ENCODE results near the gene ZNF48.
A peak's percentile ranks its signal among the peaks of the same experiment; 100 is the strongest.

The ZNF48 gene

DNA sequence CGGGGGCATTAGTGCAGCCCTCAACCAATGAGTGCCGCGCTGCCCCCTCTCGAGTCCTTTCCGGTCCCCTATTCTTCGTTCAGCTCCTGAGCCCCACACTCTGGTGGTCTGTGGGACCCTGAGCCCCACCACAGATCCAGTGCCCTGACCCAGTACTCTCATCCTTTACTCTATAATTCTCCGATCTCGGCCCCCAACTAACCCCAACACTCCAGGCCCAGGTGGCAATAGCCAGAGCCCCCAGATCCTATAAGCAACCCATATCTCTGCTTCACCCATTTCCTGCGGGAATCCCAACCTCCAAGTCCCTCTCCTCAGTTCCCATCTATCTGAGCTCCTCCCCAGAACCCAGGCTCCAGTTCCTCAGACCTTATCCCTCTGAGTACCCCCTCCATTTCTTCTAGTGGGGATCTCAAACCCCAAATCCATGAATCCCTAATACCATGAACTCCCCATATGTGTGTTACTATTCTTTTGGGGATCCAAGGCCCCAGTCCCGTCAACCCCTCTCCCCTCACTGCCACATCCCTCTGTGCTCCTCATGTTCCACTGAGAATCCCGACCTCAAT is 23.9 kb upstream of the ZNF48 start:
- H4K8ac ChIP-seq (ENCODE audit: low read length): peak overlapping the region; percentile 88
- peak overlapping the region; percentile 53 to 85 for H3K18ac ChIP-seq (ENCODE audit: low read depth in 1 of 2, low read length in 2 of 2)
- peak overlapping the region; percentile 66 for H2AFZ ChIP-seq (ENCODE audit: low read depth, low read length)
- H2BK5ac ChIP-seq (ENCODE audit: low read depth, low read length, poor library complexity, severe bottlenecking): peak overlapping the region; percentile 69
- no peak overlapping the region for H3K23ac ChIP-seq (ENCODE audit: low read length in 2 of 2)
- peak overlapping the region; percentile 91 for H3K4me2 ChIP-seq (ENCODE audit: low read length, poor library complexity, severe bottlenecking)
- H2BK120ac ChIP-seq (ENCODE audit: low read depth, low read length): peak overlapping the region; percentile 0
- H3K79me1 ChIP-seq (replicated peaks; ENCODE audit: low read length, poor library complexity, severe bottlenecking): no peaks in the 10 kb centered on the region
- DNase-seq: no peak
- H4K91ac ChIP-seq (ENCODE audit: low read length): no peak overlapping the region
- H3K36me3 ChIP-seq (ENCODE audit: control insufficient read depth in 1 of 2, insufficient read depth in 2 of 2, low read depth in 1 of 2, low read length in 2 of 2): peaks cover 4 to 6% of the 10 kb centered on the region in 2 experiments
- H2AK5ac ChIP-seq (ENCODE audit: low read length, severe bottlenecking): peak overlapping the region; percentile 65
- H3K9me3 ChIP-seq (ENCODE audit: control insufficient read depth, low read length): no peaks in the 10 kb centered on the region
- peaks cover 22% of the 10 kb centered on the region for H3K4me1 ChIP-seq (ENCODE audit: control insufficient read depth, insufficient read depth, low read depth, low read length)
- no peaks in the 10 kb centered on the region for H3K27me3 ChIP-seq (ENCODE audit: control insufficient read depth in 1 of 2, insufficient read depth in 1 of 2, low read length in 2 of 2)
- H2BK15ac ChIP-seq (ENCODE audit: low read depth, poor library complexity, severe bottlenecking): no peak overlapping the region
- peak overlapping the region; percentile 24 to 31 for H2BK12ac ChIP-seq (ENCODE audit: low read length in 2 of 2)
- peak overlapping the region; percentile 47 to 80 for H3K4me3 ChIP-seq (ENCODE audit: insufficient read depth in 1 of 2, low read depth in 1 of 2, low read length in 2 of 2)
- peak overlapping the region; percentile 83 for H3K27ac ChIP-seq (ENCODE audit: low read length, poor library complexity, severe bottlenecking)
- peak overlapping the region in 1 of 2 experiments; percentile 76 for H3K14ac ChIP-seq (ENCODE audit: low read length in 2 of 2)
- H3K4ac ChIP-seq (ENCODE audit: low read depth in 1 of 2, low read length in 2 of 2): peak overlapping the region; percentile 77 to 83
- peak overlapping the region; percentile 83 for H3K9ac ChIP-seq (ENCODE audit: low read length)
- WGBS: 26% methylated on average over 11 of the region's 11 CpGs

DNA sequence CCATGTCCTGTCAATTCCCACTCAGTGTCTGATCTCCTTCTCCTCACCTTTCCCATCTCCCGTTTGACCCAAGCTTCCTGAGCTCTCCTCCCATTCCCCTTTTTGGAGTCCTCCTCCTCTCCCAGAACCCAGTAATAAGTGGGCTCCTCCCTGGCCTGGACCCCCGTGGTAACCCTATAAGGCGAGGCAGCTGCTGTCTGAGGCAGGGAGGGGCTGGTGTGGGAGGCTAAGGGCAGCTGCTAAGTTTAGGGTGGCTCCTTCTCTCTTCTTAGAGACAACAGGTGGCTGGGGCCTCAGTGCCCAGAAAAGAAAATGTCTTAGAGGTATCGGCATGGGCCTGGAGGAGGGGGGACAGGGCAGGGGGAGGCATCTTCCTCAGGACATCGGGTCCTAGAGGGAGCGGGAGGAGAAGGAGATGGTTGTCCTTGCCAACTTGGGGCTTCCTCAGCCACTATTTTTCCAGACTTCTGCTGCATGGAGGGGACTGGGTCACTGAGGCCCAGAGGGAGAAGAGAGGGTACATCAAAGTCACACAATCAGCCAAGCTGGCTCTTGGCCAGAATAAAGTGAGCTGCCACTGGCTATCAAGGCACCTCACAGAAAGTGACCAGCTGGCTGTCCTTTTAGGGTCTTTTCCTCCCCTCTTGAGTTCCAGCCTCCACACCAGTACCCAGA is 23.0 kb upstream of the ZNF48 start:
- Histone ChIP-seq H2BK120ac (ENCODE audit: low read depth, low read length) (no peak overlapping the region), H3K4me1 (ENCODE audit: control insufficient read depth, insufficient read depth, low read depth, low read length) (peaks cover 20% of the 10 kb centered on the region), H3K36me3 (ENCODE audit: control insufficient read depth in 1 of 2, insufficient read depth in 2 of 2, low read depth in 1 of 2, low read length in 2 of 2) (peaks cover 0 to 4% of the 10 kb centered on the region in 2 experiments), H3K9me3 (ENCODE audit: control insufficient read depth, low read length) (no peaks in the 10 kb centered on the region), H3K79me1 (replicated peaks; ENCODE audit: low read length, poor library complexity, severe bottlenecking) (peaks cover 3% of the 10 kb centered on the region), H2BK15ac (ENCODE audit: low read depth, poor library complexity, severe bottlenecking) (peak overlapping the region; percentile 82), H2BK12ac (ENCODE audit: low read length in 2 of 2) (peak overlapping the region; percentile 31 to 80), H3K4me2 (ENCODE audit: low read length, poor library complexity, severe bottlenecking) (no peak overlapping the region), H3K14ac (ENCODE audit: low read length in 2 of 2) (peak overlapping the region in 1 of 2 experiments; percentile 58), H3K27ac (ENCODE audit: low read length, poor library complexity, severe bottlenecking) (no peak overlapping the region), H3K4ac (ENCODE audit: low read depth in 1 of 2, low read length in 2 of 2) (peak overlapping the region in 1 of 2 experiments; percentile 67), H3K18ac (ENCODE audit: low read depth in 1 of 2, low read length in 2 of 2) (no peak overlapping the region), H2AK5ac (ENCODE audit: low read length, severe bottlenecking) (peak overlapping the region; percentile 69), H4K91ac (ENCODE audit: low read length) (peak overlapping the region; percentile 30), H2BK5ac (ENCODE audit: low read depth, low read length, poor library complexity, severe bottlenecking) (no peak overlapping the region), H3K27me3 (ENCODE audit: control insufficient read depth in 1 of 2, insufficient read depth in 1 of 2, low read length in 2 of 2) (no peaks in the 10 kb centered on the region), H3K23ac (ENCODE audit: low read length in 2 of 2) (no peak overlapping the region), H3K9ac (ENCODE audit: low read length) (no peak overlapping the region), H3K4me3 (ENCODE audit: insufficient read depth in 1 of 2, low read depth in 1 of 2, low read length in 2 of 2) (no peak overlapping the region), H4K8ac (ENCODE audit: low read length) (peak overlapping the region; percentile 53), H2AFZ (ENCODE audit: low read depth, low read length) (no peak overlapping the region)
- DNase-seq: no peak
- WGBS: 91% methylated on average over 6 of the region's 6 CpGs

DNA sequence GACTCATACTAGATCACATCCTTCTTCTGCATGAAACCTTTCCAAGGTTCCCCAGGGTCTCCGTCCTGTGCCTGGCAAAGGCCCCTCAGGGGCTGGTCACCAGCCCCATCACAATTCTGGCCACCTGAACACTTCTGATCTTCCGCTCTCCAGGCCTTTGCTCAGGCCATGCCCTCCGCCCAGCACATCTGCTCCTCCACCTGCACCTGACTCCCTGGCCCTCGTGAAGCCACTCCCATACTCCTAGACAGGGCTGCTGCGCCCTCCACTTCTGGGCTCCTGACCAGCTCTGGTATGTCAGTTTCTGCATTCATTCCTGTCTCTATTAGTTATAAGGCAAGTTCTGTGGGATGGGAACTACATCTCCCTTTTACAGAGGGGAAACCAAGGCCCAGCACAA is 22.5 kb upstream of the ZNF48 start:
- Histone ChIP-seq H3K4ac (ENCODE audit: low read depth in 1 of 2, low read length in 2 of 2) (no peak overlapping the region), H3K9me3 (ENCODE audit: control insufficient read depth, low read length) (no peaks in the 10 kb centered on the region), H4K8ac (ENCODE audit: low read length) (no peak overlapping the region), H3K79me1 (replicated peaks; ENCODE audit: low read length, poor library complexity, severe bottlenecking) (peaks cover 3% of the 10 kb centered on the region), H3K23ac (ENCODE audit: low read length in 2 of 2) (no peak overlapping the region), H2BK12ac (ENCODE audit: low read length in 2 of 2) (no peak overlapping the region), H3K9ac (ENCODE audit: low read length) (no peak overlapping the region), H3K4me3 (ENCODE audit: insufficient read depth in 1 of 2, low read depth in 1 of 2, low read length in 2 of 2) (no peak overlapping the region), H3K14ac (ENCODE audit: low read length in 2 of 2) (no peak overlapping the region), H2BK15ac (ENCODE audit: low read depth, poor library complexity, severe bottlenecking) (no peak overlapping the region), H3K36me3 (ENCODE audit: control insufficient read depth in 1 of 2, insufficient read depth in 2 of 2, low read depth in 1 of 2, low read length in 2 of 2) (peaks cover 0 to 4% of the 10 kb centered on the region in 2 experiments), H3K18ac (ENCODE audit: low read depth in 1 of 2, low read length in 2 of 2) (no peak overlapping the region), H3K4me2 (ENCODE audit: low read length, poor library complexity, severe bottlenecking) (no peak overlapping the region), H2AK5ac (ENCODE audit: low read length, severe bottlenecking) (no peak overlapping the region), H2BK120ac (ENCODE audit: low read depth, low read length) (no peak overlapping the region), H3K4me1 (ENCODE audit: control insufficient read depth, insufficient read depth, low read depth, low read length) (peaks cover 21% of the 10 kb centered on the region), H3K27ac (ENCODE audit: low read length, poor library complexity, severe bottlenecking) (no peak overlapping the region), H3K27me3 (ENCODE audit: control insufficient read depth in 1 of 2, insufficient read depth in 1 of 2, low read length in 2 of 2) (no peaks in the 10 kb centered on the region), H4K91ac (ENCODE audit: low read length) (no peak overlapping the region), H2BK5ac (ENCODE audit: low read depth, low read length, poor library complexity, severe bottlenecking) (no peak overlapping the region), H2AFZ (ENCODE audit: low read depth, low read length) (no peak overlapping the region)
- DNase-seq: no peak
- WGBS: 91% methylated on average over 5 of the region's 5 CpGs

DNA sequence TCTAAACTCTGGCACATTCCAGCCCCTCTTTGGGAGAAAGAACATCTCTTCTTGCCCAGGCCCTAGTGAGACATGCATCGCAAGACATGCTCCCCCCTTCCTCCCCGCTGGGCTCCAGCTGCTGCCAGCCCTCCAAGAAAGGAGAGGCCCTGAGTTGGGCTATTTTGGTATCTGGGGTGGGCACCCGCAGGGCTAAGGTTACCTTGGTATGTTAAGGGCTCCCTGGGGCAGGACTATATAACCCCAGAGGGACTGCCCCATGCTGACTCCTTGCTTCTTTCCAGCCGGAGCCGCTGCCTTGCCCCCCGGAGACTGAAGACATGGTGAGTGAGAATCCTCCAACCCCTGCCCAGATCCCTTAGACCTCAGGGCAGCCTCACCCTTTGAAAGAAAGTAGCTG is 20.7 kb upstream of the ZNF48 start, which contains the start of gene MYL11:
TSS of gene MYL11 (plus strand) at position 265 of the 400 bp plus-strand sequence. CDS start at position 321, 56 bp downstream.
- Histone ChIP-seq H3K9me3 (ENCODE audit: control insufficient read depth, low read length) (no peaks in the 10 kb centered on the region), H3K4me2 (ENCODE audit: low read length, poor library complexity, severe bottlenecking) (no peak within 1 kb of the TSS), H2BK15ac (ENCODE audit: low read depth, poor library complexity, severe bottlenecking) (peak within 1 kb of the TSS; percentile 86), H3K36me3 (ENCODE audit: control insufficient read depth in 1 of 2, insufficient read depth in 2 of 2, low read depth in 1 of 2, low read length in 2 of 2) (no peaks in the 10 kb centered on the region), H2BK12ac (ENCODE audit: low read length in 2 of 2) (no peak within 1 kb of the TSS), H2AK5ac (ENCODE audit: low read length, severe bottlenecking) (no peak within 1 kb of the TSS), H4K91ac (ENCODE audit: low read length) (no peak within 1 kb of the TSS), H3K14ac (ENCODE audit: low read length in 2 of 2) (no peak within 1 kb of the TSS), H3K4me1 (ENCODE audit: control insufficient read depth, insufficient read depth, low read depth, low read length) (peaks cover 14% of the 10 kb centered on the region), H3K4ac (ENCODE audit: low read depth in 1 of 2, low read length in 2 of 2) (no peak within 1 kb of the TSS), H3K27me3 (ENCODE audit: control insufficient read depth in 1 of 2, insufficient read depth in 1 of 2, low read length in 2 of 2) (no peaks in the 10 kb centered on the region), H3K18ac (ENCODE audit: low read depth in 1 of 2, low read length in 2 of 2) (no peak within 1 kb of the TSS), H3K79me1 (replicated peaks; ENCODE audit: low read length, poor library complexity, severe bottlenecking) (peaks cover 6% of the 10 kb centered on the region), H2AFZ (ENCODE audit: low read depth, low read length) (no peak within 1 kb of the TSS), H2BK120ac (ENCODE audit: low read depth, low read length) (no peak within 1 kb of the TSS), H3K23ac (ENCODE audit: low read length in 2 of 2) (no peak within 1 kb of the TSS), H2BK5ac (ENCODE audit: low read depth, low read length, poor library complexity, severe bottlenecking) (no peak within 1 kb of the TSS), H4K8ac (ENCODE audit: low read length) (peak within 1 kb of the TSS; percentile 32), H3K27ac (ENCODE audit: low read length, poor library complexity, severe bottlenecking) (no peak within 1 kb of the TSS), H3K9ac (ENCODE audit: low read length) (no peak within 1 kb of the TSS), H3K4me3 (ENCODE audit: insufficient read depth in 1 of 2, low read depth in 1 of 2, low read length in 2 of 2) (no peak within 1 kb of the TSS)
- 93% methylated on average over 6 of the region's 6 CpGs for WGBS
- DNase-seq: no peak

All from mesenchymal stem cell (in vitro differentiated cells and primary cell).